ENCODE measurements around the gene GLP2R.

The GLP2R gene

DNA sequence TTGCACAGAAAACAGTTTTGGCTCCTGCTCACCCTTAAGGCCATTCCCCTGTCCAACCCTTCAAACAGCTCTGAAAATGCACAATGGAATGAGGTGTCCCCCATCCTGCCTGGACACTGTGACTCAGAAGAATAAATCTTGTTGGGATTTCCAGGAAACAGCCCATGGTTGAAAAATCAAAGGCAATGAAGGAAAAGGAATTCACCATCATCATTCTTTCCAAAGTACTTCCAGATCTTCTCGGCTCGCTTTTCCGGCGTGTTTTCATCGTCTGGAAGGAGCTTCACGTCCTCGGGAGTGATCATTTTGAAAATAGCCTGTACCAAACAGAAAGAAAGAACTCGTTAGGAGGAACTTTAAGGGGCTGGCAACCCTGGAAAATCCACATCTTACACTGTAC lies 75.1 kb downstream of the GLP2R start:
- TF ChIP-seq, protein P1, sequence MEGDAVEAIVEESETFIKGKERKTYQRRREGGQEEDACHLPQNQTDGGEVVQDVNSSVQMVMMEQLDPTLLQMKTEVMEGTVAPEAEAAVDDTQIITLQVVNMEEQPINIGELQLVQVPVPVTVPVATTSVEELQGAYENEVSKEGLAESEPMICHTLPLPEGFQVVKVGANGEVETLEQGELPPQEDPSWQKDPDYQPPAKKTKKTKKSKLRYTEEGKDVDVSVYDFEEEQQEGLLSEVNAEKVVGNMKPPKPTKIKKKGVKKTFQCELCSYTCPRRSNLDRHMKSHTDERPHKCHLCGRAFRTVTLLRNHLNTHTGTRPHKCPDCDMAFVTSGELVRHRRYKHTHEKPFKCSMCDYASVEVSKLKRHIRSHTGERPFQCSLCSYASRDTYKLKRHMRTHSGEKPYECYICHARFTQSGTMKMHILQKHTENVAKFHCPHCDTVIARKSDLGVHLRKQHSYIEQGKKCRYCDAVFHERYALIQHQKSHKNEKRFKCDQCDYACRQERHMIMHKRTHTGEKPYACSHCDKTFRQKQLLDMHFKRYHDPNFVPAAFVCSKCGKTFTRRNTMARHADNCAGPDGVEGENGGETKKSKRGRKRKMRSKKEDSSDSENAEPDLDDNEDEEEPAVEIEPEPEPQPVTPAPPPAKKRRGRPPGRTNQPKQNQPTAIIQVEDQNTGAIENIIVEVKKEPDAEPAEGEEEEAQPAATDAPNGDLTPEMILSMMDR (IDR thresholded peaks at IDR 0.05) = no peak

DNA sequence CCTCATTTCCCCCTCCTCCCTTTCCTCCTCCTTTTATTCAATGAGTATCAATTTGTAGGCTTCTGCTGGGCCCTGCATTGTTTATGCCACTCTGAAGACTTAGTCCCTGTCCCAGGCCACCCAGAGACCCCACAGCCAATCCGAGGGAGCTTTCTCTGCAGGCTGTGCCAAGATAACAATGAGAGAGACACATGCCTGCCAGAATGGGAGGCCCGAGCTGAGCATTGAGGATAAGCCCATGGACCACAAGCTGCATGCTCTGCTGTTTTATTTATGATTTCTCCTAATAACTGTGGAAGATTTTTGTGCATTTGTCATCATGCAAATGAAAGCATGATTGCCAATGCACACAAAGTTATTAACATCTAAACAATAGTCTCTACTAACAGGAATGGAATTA lies 76.4 kb downstream of the GLP2R start:
- TF ChIP-seq, protein P1 (IDR thresholded peaks at IDR 0.05) = no peak

DNA sequence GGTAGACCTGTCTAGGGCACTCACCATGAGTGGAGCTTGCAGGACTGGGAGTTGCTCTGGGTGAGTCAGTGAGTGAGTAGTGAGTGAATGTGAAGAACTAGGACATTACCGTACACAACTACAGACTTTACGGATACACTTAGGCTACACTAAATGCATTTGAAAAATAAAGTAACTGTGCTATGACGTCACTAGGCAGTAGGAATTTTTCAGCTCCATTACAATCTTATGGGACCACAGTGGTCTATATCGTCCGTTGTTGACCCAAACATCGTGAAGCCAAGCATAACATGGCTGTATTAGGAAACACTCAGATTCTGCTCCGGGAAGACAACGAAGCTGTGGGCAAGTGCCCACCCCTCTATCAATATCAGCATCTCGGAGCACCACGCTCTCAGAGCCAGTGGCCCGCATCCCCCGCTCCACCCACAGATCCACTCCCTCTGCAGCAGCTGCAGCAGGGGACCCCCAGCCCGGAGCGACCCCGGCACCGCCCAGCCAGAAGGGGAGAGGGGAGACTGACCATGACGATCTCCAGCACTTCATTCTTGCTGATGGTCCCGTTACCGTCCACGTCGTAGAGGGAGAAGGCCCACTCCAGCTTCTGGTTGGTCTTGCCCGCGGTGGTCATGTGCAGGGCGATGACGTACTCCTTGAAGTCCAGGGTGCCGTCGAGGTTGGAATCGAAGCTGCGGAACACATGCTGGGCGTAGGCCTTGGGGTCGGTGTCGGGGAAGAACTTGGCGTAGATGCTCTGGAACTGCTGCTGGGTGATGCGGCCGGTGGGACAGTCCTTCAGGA lies 78.8 kb downstream of the GLP2R start:
- TF ChIP-seq, protein P1 (IDR thresholded peaks at IDR 0.05) = no peak

DNA sequence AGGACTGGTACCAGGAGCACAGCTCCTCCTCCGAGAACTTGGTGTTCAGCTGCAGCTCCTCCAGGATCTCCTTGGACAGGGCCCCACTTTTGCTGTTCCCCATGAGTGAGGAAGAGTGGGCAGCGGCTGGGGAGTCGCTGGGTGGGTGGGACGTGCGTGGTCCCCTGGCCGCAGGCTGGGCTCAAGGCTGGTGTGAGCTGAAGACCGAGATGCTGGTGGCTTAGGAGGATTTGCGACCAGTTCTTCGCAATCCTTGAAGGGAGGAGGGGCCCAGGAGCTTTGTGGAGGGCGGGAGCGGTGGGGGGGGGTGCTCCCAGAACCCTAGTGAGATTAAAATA lies 79.3 kb downstream of the GLP2R start, which contains the start of gene RCVRN:
TSS of gene RCVRN (minus strand) at position 194 of the 338 bp plus-strand sequence. CDS start at position 103, 91 bp downstream.
- TF ChIP-seq, protein P1 (IDR thresholded peaks at IDR 0.05) = no peak

DNA sequence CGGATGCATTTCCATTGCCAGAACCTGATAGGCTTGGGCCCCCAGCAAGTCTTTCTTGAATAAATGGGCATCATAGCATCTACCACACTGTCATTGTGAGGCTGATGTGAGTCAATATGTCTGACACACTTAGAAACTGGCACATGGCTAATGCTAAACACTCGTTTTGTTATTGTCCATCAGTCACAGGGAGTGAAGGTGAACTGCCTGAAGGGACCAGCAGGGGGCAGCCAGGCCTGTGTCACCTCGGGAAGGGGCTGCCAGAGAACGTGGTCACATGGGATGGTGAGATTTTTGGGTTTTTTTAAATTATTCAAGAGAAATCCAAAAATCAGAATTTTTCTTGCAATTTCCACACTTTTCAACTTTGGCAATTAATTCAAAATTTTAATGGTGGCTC lies 80.2 kb downstream of the GLP2R start:
- TF ChIP-seq, protein P1 (IDR thresholded peaks at IDR 0.05) = peak; percentile 65

DNA sequence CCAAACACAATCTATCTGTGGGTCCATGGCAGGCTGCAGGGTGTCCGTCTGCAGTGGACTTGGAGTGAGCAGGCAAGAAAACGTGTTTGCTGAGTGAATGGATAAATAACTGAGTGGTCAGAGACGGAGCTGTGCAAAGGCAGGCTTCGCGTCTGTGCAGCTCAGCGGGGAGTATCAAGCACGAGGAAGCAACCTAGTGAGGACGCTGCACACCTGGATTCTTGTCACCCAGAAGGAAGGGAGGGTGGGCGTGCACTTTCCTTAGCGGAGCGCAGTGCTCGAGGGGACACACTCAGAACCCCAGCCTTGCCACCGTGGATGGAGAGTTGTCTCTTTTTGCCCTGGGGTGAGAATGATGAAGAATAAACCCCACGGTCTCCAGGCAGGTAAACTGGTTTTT lies 80.9 kb downstream of the GLP2R start:
- TF ChIP-seq, protein P1 (IDR thresholded peaks at IDR 0.05) = no peak

DNA sequence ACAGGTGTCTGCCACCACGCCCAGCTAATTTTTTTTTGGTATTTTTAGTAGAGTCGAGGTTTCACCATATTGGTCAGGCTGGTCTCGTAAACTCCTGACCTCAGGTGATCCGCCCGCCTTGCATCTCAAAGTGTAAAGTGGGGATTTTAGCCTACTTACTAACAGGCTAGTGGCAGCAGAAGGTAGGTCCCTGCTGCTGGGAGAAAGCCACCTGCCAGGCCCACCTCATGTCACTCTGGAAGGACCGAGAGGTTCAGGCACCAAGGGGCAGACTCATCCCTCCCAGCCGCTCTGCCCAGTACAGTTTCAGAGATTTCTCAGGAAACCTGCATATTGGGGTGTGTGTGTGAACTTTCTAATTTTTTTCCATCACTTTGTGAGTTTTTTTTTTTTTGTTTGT lies 81.4 kb downstream of the GLP2R start:
- TF ChIP-seq, protein P1 (IDR thresholded peaks at IDR 0.05) = no peak
